ENCODE data around the gene SLC35F1.

GRCh38 chr6:118277631-118278030 lies 370.6 kb downstream of the SLC35F1 start:
- TF ChIP-seq CTCF (IDR thresholded peaks at IDR 0.05) (no peak), POLR2A (IDR thresholded peaks at IDR 0.05) (no peak)
